Nephron (organoid): Measurements from ENCODE around the gene HSPBAP1.

Experiments used
- H3K27ac Mint-ChIP-seq, 3 experiments: 2 replicates each; pipeline ENCODE4 v1.8.0; 2020; ENCODE audit warnings: mixed read lengths in 3 of 3, mild to moderate bottlenecking in 2 of 3, moderate library complexity in 1 of 3
- H3K27me3 Mint-ChIP-seq: 2 replicates; pipeline ENCODE4 v1.8.0; 2021; ENCODE audit warnings: low read depth, mild to moderate bottlenecking, moderate library complexity, mixed read lengths
- H3K36me3 Mint-ChIP-seq: 2 replicates; pipeline ENCODE4 v1.8.0; 2020; ENCODE audit warnings: low read depth, mixed read lengths
- H3K4me1 Mint-ChIP-seq: 2 replicates; pipeline ENCODE4 v1.8.0; 2020; ENCODE audit warnings: mixed read lengths
- H3K4me3 Mint-ChIP-seq, 3 experiments: 2 replicates each; pipeline ENCODE4 v1.8.0; 2020; ENCODE audit warnings: mild to moderate bottlenecking in 3 of 3, mixed read lengths in 3 of 3, moderate library complexity in 2 of 3
- H3K9me3 Mint-ChIP-seq: 2 replicates; pipeline ENCODE4 v1.8.0; 2020; ENCODE audit warnings: mixed read lengths
- CTCF ChIP-seq, 3 experiments: fragments of 200-600 bp; sonication (generic); IDR thresholded peaks; one replicate each; pipeline ENCODE4 v1.5.0; 2021; ENCODE audit warnings: antibody characterized with exemption in 3 of 3; ENCODE audit not compliant: unreplicated experiment in 3 of 3

Gene HSPBAP1

GRCh38 chr3:122800706-122801237, 7.1 kb upstream of the HSPBAP1 start:
- peaks cover 10% of the 10 kb centered on the region for H3K36me3 Mint-ChIP-seq
- peaks cover 8% of the 10 kb centered on the region for H3K4me1 Mint-ChIP-seq
- no peak overlapping the region for H3K27ac Mint-ChIP-seq
- H3K9me3 Mint-ChIP-seq: no peaks in the 10 kb centered on the region
- H3K27me3 Mint-ChIP-seq: no peaks in the 10 kb centered on the region
- no peak for TF ChIP-seq CTCF (IDR thresholded peaks at IDR 0.05; ENCODE audit: unreplicated experiment in 3 of 3)
- H3K4me3 Mint-ChIP-seq: no peak overlapping the region

GRCh38 chr3:122800031-122800430, 6.4 kb upstream of the HSPBAP1 start:
- no peak overlapping the region for H3K4me3 Mint-ChIP-seq
- peaks cover 10% of the 10 kb centered on the region for H3K36me3 Mint-ChIP-seq
- no peak overlapping the region for H3K27ac Mint-ChIP-seq
- peaks cover 12% of the 10 kb centered on the region for H3K4me1 Mint-ChIP-seq
- no peaks in the 10 kb centered on the region for H3K27me3 Mint-ChIP-seq
- TF ChIP-seq CTCF (IDR thresholded peaks at IDR 0.05; ENCODE audit: unreplicated experiment in 3 of 3): no peak
- no peaks in the 10 kb centered on the region for H3K9me3 Mint-ChIP-seq

GRCh38 chr3:122799322-122799721, 5.7 kb upstream of the HSPBAP1 start:
- TF ChIP-seq CTCF (IDR thresholded peaks at IDR 0.05; ENCODE audit: unreplicated experiment in 3 of 3): no peak
- Mint-ChIP-seq H3K27me3 (no peaks in the 10 kb centered on the region), H3K9me3 (no peaks in the 10 kb centered on the region), H3K4me3 (no peak overlapping the region), H3K4me1 (peaks cover 12% of the 10 kb centered on the region), H3K36me3 (peaks cover 10% of the 10 kb centered on the region), H3K27ac (no peak overlapping the region)

GRCh38 chr3:122797291-122797690, 3.7 kb upstream of the HSPBAP1 start:
- Mint-ChIP-seq H3K4me3 (peak overlapping the region; percentile 54 to 78 (median 75)), H3K36me3 (peaks cover under 1% of the 10 kb centered on the region), H3K9me3 (no peaks in the 10 kb centered on the region), H3K4me1 (peaks cover 18% of the 10 kb centered on the region), H3K27me3 (no peaks in the 10 kb centered on the region), H3K27ac (no peak overlapping the region)
- no peak for TF ChIP-seq CTCF (IDR thresholded peaks at IDR 0.05; ENCODE audit: unreplicated experiment in 3 of 3)

GRCh38 chr3:122795674-122796195, 2.1 kb upstream of the HSPBAP1 start:
- TF ChIP-seq CTCF (IDR thresholded peaks at IDR 0.05; ENCODE audit: unreplicated experiment in 3 of 3): no peak
- Mint-ChIP-seq H3K4me1 (peaks cover 18% of the 10 kb centered on the region), H3K27me3 (no peaks in the 10 kb centered on the region), H3K27ac (peak overlapping the region in 2 of 3 experiments; percentile 4 to 61), H3K36me3 (no peaks in the 10 kb centered on the region), H3K9me3 (no peaks in the 10 kb centered on the region), H3K4me3 (peak overlapping the region; percentile 78 to 82 (median 82))
